Mesothelial cell of epicardium (in vitro differentiated cells): Measurements from ENCODE around the gene ENOSF1. TPM values are rescaled to one million over a fixed set of nuclear protein-coding genes. Genes with fewer than 3 reads are reported as not detected.
"Not testable (repeated sequence)": the region's sequence is repeated elsewhere in the genome, so short reads cannot be mapped to it uniquely, and the experiment has no call there.

Experiments used
- DNase-seq, 2 experiments: peaks; one replicate each; pipeline ENCODE4 v3.0.0; 2021; ENCODE audit warnings: low spot score in 2 of 2; ENCODE audit not compliant: unreplicated experiment in 2 of 2
- H3K27ac Mint-ChIP-seq: 2 replicates; pipeline ENCODE4 v1.8.0; 2021; ENCODE audit warnings: mixed read lengths
- H3K27me3 Mint-ChIP-seq: 2 replicates; pipeline ENCODE4 v1.8.0; 2021; ENCODE audit warnings: low read depth, mixed read lengths
- H3K36me3 Mint-ChIP-seq: 2 replicates; pipeline ENCODE4 v1.8.0; 2021; ENCODE audit warnings: mixed read lengths
- H3K4me1 Mint-ChIP-seq: 2 replicates; pipeline ENCODE4 v1.8.0; 2021; ENCODE audit warnings: mixed read lengths
- H3K4me3 Mint-ChIP-seq: 2 replicates; pipeline ENCODE4 v1.8.0; 2021; ENCODE audit warnings: mild to moderate bottlenecking, moderate library complexity, mixed read lengths
- H3K9me3 Mint-ChIP-seq: 2 replicates; pipeline ENCODE4 v1.8.0; 2021; ENCODE audit warnings: mixed read lengths
- total RNA-seq: library from RNA; stranded (reverse); gene quantifications from 3 replicates; pipeline ENCODE4 v1.2.1, GENCODE V29; 2021
- TF ChIP-seq, protein P1 (sequence below): fragments of 200-600 bp; sonication (generic); IDR thresholded peaks from one replicate; pipeline ENCODE4 v1.5.0; 2021; ENCODE audit warnings: antibody characterized with exemption; ENCODE audit not compliant: unreplicated experiment

The ENOSF1 gene
- total RNA-seq, 1 donor from 2014 or later = 77.1 TPM

DNA sequence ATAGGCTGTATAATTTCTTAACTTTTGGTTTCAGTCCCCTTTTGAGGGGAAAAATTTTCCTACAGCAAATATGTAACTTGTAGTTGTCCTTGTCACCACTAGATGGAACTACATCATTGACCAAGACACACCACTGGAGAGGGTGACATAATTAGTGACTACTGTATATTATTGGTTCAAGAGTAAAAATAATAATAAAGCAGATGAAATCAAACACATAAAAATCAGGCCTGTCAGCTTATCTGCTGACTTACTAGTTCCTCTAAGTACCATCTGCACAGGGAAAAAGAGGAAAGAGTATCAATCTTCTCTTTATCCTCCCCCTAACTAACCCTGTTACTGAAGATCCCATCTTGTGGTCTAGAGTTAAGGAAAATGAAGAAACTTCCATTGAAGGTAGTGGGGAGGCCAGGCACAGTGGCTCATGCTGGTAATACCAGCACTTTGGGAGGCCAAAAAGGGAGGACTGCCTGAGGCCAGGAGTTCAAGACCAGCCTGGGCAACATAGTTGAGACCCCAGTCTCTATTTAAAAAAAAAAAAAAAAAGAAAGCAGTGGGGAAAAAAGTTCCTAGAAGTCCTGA, 29.6 kb upstream of the ENOSF1 start:
- H3K27me3 Mint-ChIP-seq = no peaks in the 10 kb centered on the region
- H3K4me1 Mint-ChIP-seq = no peaks in the 10 kb centered on the region
- H3K4me3 Mint-ChIP-seq = no peak overlapping the region
- no peaks in the 10 kb centered on the region for H3K9me3 Mint-ChIP-seq
- TF ChIP-seq, protein P1, sequence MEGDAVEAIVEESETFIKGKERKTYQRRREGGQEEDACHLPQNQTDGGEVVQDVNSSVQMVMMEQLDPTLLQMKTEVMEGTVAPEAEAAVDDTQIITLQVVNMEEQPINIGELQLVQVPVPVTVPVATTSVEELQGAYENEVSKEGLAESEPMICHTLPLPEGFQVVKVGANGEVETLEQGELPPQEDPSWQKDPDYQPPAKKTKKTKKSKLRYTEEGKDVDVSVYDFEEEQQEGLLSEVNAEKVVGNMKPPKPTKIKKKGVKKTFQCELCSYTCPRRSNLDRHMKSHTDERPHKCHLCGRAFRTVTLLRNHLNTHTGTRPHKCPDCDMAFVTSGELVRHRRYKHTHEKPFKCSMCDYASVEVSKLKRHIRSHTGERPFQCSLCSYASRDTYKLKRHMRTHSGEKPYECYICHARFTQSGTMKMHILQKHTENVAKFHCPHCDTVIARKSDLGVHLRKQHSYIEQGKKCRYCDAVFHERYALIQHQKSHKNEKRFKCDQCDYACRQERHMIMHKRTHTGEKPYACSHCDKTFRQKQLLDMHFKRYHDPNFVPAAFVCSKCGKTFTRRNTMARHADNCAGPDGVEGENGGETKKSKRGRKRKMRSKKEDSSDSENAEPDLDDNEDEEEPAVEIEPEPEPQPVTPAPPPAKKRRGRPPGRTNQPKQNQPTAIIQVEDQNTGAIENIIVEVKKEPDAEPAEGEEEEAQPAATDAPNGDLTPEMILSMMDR = peak; percentile 73
- DNase-seq = no peak
- peaks cover 14% of the 10 kb centered on the region for H3K36me3 Mint-ChIP-seq
- no peak overlapping the region for H3K27ac Mint-ChIP-seq

DNA sequence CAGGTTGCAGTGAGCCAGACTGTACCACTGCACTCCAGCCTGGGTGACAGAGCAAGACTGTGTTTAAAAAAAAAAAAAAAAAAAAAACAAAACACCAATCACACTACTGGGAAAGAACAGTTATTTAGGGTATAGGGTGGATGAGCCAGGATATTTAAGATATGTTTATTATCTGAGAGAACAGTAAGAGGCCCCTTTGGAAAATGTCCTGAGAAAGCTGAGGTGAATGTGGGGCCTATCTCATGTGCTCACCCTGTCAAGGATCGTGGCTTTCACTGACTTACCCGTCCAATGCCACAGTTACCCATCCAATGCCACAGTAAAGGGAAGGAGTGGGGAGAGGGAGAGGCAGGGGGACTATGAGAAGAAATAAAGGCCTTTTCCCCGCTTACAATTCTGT, 19.9 kb upstream of the ENOSF1 start:
- no peaks in the 10 kb centered on the region for H3K4me1 Mint-ChIP-seq
- peaks cover 45% of the 10 kb centered on the region for H3K36me3 Mint-ChIP-seq
- TF ChIP-seq, protein P1 = no peak

DNA sequence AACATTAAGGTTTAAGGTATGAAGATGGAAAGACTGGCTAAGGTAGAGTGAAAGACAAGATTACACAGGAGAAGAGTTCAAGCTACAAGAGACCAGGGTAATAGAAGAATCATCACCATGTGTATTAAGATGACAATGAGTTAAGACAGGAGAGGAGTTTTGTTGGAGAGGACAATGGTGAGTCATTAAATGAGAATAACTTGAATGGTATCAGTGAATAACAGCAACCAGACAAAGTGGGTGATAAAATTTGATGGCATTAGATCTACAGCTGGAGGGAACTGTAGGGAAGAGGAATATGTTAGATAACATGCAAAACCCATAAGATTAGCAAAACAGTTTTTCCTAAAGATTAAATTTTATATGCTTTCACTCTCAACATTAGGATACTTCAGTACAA, 18.8 kb upstream of the ENOSF1 start:
- Mint-ChIP-seq H3K27me3 (no peaks in the 10 kb centered on the region), H3K27ac (no peak overlapping the region), H3K4me3 (no peak overlapping the region), H3K36me3 (peaks cover 41% of the 10 kb centered on the region), H3K9me3 (no peaks in the 10 kb centered on the region), H3K4me1 (no peaks in the 10 kb centered on the region)
- TF ChIP-seq, protein P1 = no peak
- no peak for DNase-seq

More for the DNA sequence above, 19.9 kb upstream of the ENOSF1 start:
- H3K4me3 Mint-ChIP-seq = no peak overlapping the region
- no peak for DNase-seq
- no peaks in the 10 kb centered on the region for H3K9me3 Mint-ChIP-seq
- no peaks in the 10 kb centered on the region for H3K27me3 Mint-ChIP-seq
- H3K27ac Mint-ChIP-seq = no peak overlapping the region

DNA sequence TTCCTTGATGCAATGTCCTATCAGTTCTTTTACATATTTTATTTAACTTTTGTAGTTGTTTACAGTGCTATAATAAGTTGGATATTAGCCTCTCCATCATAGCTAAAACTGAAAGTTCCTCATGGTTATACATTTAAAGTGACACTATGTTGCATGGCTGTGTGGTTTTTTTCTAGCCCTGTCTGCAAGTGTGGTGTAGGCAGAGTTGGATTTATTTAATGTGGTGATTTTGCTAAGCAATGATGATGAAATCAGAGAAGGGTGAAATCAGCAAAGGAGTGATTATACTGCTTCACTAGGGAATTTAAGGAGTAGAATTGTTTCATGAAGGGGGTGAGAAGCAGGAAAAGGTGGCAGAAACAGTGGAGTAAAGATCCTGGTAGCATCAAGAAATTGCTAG, 18.3 kb upstream of the ENOSF1 start:
- H3K4me3 Mint-ChIP-seq = no peak overlapping the region
- TF ChIP-seq, protein P1 = no peak
- H3K27ac Mint-ChIP-seq = no peak overlapping the region
- no peaks in the 10 kb centered on the region for H3K27me3 Mint-ChIP-seq
- no peaks in the 10 kb centered on the region for H3K4me1 Mint-ChIP-seq
- no peaks in the 10 kb centered on the region for H3K9me3 Mint-ChIP-seq
- no peak for DNase-seq
- peaks cover 38% of the 10 kb centered on the region for H3K36me3 Mint-ChIP-seq

DNA sequence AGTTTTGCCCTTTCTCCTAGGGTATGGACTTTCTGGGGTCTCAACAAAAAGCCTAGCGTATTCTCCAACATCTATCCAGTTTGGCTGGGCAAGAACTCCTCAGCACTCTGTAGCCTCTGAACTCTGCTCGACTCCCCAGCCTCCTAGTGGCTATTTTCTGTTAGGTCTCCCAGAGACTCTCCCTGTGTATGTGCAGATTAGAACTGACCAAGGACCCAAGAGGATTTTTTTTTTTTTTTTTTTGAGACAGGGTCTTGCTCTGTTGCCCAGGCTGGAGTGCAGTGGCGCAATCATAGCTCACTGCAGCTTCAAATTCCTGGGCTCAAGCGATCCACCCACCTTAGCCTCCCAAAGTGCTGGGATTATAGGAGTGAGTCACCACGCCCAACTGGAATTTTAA, 17.7 kb upstream of the ENOSF1 start:
- H3K27ac Mint-ChIP-seq, DNase-seq, H3K4me1 Mint-ChIP-seq, H3K27me3 Mint-ChIP-seq, H3K9me3 Mint-ChIP-seq, H3K4me3 Mint-ChIP-seq: not testable (repeated sequence)
- H3K36me3 Mint-ChIP-seq = peaks cover 35% of the 10 kb centered on the region

DNA sequence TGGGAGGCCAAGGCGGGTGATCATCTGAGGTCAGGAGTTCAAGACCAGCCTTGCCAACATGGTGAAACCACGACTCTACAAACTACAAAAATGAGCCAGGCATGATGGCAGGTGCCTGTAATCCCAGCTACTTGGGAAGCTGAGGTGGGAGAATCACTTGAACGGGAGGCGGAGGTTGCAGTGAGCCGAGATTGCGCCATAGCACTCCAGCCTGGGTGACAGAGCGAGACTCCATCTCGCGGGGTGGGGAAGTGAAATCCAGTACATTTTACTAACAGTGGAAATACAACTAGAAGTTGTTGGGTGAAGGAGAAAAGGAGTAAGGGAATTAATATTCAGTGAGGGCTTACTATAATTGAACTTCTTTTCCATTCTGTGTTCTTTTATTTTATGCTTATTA, 13.2 kb upstream of the ENOSF1 start:
- TF ChIP-seq, protein P1 = no peak
- no peak for DNase-seq
- H3K9me3 Mint-ChIP-seq = no peaks in the 10 kb centered on the region
- no peak overlapping the region for H3K4me3 Mint-ChIP-seq
- peaks cover 28% of the 10 kb centered on the region for H3K36me3 Mint-ChIP-seq
- no peaks in the 10 kb centered on the region for H3K27me3 Mint-ChIP-seq
- no peak overlapping the region for H3K27ac Mint-ChIP-seq
- H3K4me1 Mint-ChIP-seq = no peaks in the 10 kb centered on the region
